H1 (cell line): ENCODE results near the gene NR5A2.

ENCODE experiments used
- CHD2 ChIP-seq: IDR thresholded peaks from 2 replicates; pipeline ENCODE4 v1.6.1; 2012; ENCODE audit warnings: low read length, improper control_type of control experiment
- EP300 ChIP-seq, 2 experiments: IDR thresholded peaks; 1 replicate in 1 of 2; 2 replicates in 1 of 2; pipeline ENCODE4 v1.6.1; 2011 to 2012; ENCODE audit warnings: low read depth in 2 of 2, low read length in 2 of 2, mild to moderate bottlenecking in 2 of 2, borderline replicate concordance in 1 of 2, inconsistent platforms in 1 of 2, moderate library complexity in 1 of 2
- EZH2 ChIP-seq: fragments of 200-600 bp; sonication (generic); IDR thresholded peaks from 2 replicates; pipeline ENCODE4 v1.7.1; 2012; ENCODE audit warnings: low read depth, mild to moderate bottlenecking, moderate library complexity, low read length, inconsistent platforms; ENCODE audit not compliant: severe bottlenecking
- POLR2A ChIP-seq, 2 experiments: IDR thresholded peaks; 1 replicate in 1 of 2; 2 replicates in 1 of 2; pipeline ENCODE4 v1.6.1; 2011; ENCODE audit warnings: low read depth in 2 of 2, low read length in 2 of 2, mild to moderate bottlenecking in 2 of 2; ENCODE audit errors: control extremely low read depth in 1 of 2
- POLR2AphosphoS5 ChIP-seq: IDR thresholded peaks from 2 replicates; pipeline ENCODE4 v1.6.1; 2011; ENCODE audit warnings: low read depth, low read length
- RAD21 ChIP-seq, 2 experiments: IDR thresholded peaks in 1 of 2; conservative IDR thresholded peaks in 1 of 2; 2 replicates each; pipeline ENCODE4 v1.6.1; 2011; ENCODE audit warnings: low read depth in 2 of 2, low read length in 2 of 2, improper control_type of control experiment in 1 of 2, inconsistent platforms in 1 of 2, mild to moderate bottlenecking in 1 of 2, moderate library complexity in 1 of 2
- TAF1 ChIP-seq: IDR thresholded peaks from 2 replicates; pipeline ENCODE4 v1.6.1; 2011; ENCODE audit warnings: mild to moderate bottlenecking, low read depth, low read length
- TF ChIP-seq, protein P1 (sequence below), 3 experiments: IDR thresholded peaks; 1 replicate in 2 of 3; 2 replicates in 1 of 3; pipeline versions ENCODE4 v1.5.1 to v1.6.1; 2011; ENCODE audit warnings: low read length in 3 of 3, mild to moderate bottlenecking in 3 of 3, inconsistent platforms in 2 of 3, low read depth in 1 of 3, moderate library complexity in 1 of 3; ENCODE audit not compliant: insufficient read depth in 1 of 3; ENCODE audit errors: control extremely low read depth in 1 of 3
- TF ChIP-seq, protein P2 (sequence below): IDR thresholded peaks from 2 replicates; pipeline ENCODE4 v1.6.1; 2012; ENCODE audit warnings: low read length, inconsistent platforms

DNA sequence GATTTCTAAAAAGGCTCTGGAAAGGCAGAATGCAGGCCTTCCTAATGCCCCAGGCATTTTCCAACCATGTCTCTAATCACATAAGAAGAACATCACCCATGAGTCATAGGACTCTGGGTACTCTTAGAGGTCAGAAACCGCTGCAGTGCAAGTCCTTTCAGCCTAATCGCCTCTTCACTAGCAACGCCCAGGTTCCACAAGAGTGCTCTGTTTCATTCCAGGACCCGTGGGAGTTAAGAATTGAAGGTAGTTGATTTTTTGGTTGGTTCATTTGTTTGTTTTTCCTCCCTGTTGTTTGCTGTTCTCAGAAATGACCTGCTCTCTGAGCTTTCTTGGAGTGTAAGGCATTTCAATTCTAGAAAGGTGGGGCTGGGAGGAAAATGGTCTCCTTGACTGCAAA is 123.2 kb downstream of the NR5A2 start:
- TF ChIP-seq, protein P1, sequence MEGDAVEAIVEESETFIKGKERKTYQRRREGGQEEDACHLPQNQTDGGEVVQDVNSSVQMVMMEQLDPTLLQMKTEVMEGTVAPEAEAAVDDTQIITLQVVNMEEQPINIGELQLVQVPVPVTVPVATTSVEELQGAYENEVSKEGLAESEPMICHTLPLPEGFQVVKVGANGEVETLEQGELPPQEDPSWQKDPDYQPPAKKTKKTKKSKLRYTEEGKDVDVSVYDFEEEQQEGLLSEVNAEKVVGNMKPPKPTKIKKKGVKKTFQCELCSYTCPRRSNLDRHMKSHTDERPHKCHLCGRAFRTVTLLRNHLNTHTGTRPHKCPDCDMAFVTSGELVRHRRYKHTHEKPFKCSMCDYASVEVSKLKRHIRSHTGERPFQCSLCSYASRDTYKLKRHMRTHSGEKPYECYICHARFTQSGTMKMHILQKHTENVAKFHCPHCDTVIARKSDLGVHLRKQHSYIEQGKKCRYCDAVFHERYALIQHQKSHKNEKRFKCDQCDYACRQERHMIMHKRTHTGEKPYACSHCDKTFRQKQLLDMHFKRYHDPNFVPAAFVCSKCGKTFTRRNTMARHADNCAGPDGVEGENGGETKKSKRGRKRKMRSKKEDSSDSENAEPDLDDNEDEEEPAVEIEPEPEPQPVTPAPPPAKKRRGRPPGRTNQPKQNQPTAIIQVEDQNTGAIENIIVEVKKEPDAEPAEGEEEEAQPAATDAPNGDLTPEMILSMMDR (IDR thresholded peaks at IDR 0.05; ENCODE audit: control extremely low read depth in 1 of 3, insufficient read depth in 1 of 3, low read depth in 1 of 3, low read length in 3 of 3): no peak
- TF ChIP-seq EZH2 (no peak), RAD21 (IDR thresholded peaks at IDR 0.05 in 1 of 2, conservative IDR thresholded peaks at IDR 0.05 in 1 of 2; ENCODE audit: low read depth in 2 of 2, low read length in 2 of 2) (no peak), POLR2A (IDR thresholded peaks at IDR 0.05; ENCODE audit: control extremely low read depth in 1 of 2, low read depth in 2 of 2, low read length in 2 of 2) (no peak), EP300 (IDR thresholded peaks at IDR 0.05; ENCODE audit: borderline replicate concordance in 1 of 2, low read depth in 2 of 2, low read length in 2 of 2) (no peak), POLR2AphosphoS5 (no peak), TAF1 (no peak), CHD2 (no peak)
- TF ChIP-seq, protein P2, sequence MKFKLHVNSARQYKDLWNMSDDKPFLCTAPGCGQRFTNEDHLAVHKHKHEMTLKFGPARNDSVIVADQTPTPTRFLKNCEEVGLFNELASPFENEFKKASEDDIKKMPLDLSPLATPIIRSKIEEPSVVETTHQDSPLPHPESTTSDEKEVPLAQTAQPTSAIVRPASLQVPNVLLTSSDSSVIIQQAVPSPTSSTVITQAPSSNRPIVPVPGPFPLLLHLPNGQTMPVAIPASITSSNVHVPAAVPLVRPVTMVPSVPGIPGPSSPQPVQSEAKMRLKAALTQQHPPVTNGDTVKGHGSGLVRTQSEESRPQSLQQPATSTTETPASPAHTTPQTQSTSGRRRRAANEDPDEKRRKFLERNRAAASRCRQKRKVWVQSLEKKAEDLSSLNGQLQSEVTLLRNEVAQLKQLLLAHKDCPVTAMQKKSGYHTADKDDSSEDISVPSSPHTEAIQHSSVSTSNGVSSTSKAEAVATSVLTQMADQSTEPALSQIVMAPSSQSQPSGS: no peak
